ENCODE results near the gene TACC2. TPM values are rescaled to one million over a fixed set of nuclear protein-coding genes. Genes with fewer than 3 reads are reported as not detected.
A peak's percentile ranks its signal among the peaks of the same experiment; 100 is the strongest.

Gene TACC2
- total RNA-seq, 1 donor from 2014 or later = 377 TPM

DNA sequence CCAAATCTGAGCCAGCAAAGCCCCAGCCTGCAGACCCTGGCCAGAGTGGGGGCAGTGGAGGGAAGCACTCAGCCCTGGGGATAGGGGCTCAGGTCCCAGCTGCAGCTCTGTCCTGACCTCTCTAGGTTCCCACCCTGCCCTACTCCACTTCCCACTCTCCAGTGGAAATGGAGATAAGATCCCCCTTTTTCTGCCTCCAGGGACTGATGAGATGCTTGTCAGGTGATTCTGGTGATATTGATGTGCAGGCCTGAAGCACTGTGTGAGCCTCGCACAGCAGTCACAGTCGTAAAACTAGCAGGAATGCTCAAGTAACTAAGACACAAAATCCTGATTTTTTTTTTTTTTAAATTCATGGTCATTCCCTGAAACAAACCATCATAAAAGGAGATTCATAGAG lies 227.1 kb downstream of the TACC2 start:
- ATAC-seq (no peak), DNase-seq (no peak)
- intact Hi-C loops (cut with micrococcal nuclease) = no loop called here

DNA sequence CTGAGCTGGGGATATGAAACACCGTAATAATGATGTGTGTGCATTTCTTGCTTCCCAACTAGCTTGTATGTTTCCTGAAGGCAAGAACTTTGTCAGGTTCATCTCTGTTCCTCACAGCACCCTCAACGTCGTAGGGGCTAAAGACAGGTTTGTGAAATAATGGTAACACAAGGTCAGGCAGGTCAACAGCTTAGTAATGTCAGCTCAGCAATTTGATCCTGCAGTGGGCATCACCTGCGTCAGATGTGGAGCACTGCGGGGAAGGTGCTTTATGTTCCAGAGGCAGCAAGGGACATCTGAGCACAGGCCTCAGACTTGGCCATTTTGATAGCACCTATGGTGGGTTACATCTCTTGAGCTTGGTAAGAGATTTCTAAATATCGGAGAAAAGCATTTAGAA lies 230.4 kb downstream of the TACC2 start:
- intact Hi-C loops (cut with micrococcal nuclease) = no loop called here
- DNase-seq = no peak
- ATAC-seq = no peak

DNA sequence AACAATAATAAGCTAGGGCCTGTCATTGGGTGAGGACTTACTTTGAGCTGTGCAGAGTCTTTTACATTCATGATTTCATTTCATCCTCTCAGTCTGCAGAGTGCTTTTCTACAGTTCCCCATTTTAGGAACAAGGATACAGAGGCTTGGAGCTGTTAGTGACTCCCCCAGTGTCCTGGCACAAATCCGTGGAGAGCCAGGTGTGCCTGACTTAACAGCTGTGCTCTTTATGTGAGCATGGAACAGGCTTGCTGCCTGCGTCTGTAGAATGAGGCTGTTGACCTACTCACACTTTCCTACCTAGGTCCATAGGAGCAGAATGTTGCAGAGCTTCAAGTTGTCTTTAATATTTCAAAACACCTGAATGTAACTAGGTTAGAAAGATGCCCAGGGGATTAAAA lies 231.8 kb downstream of the TACC2 start:
- no peak for DNase-seq
- intact Hi-C loops (cut with micrococcal nuclease) = no loop called here
- ATAC-seq = no peak

DNA sequence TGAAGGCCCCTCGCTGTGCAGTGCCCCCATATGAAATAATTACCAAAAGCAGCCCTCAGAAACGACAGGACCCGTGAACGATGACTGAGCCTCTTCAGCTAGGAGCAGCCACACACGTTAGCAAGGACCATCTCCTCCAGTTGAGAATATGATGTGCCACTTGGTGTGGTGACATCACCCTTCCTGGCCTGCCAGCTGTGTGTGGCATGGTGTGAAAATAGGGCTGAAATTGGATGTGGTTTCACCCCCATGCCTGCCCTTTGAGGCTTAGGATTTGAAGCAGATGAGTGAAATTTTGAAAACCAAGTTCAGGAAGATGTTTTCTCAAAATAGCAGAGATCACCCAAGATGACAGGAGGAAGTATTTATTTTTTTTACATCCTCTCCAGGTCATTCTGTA lies 233.0 kb downstream of the TACC2 start:
- intact Hi-C loops (cut with micrococcal nuclease) = no loop called here
- ATAC-seq = peak; percentile 42
- no peak for DNase-seq

DNA sequence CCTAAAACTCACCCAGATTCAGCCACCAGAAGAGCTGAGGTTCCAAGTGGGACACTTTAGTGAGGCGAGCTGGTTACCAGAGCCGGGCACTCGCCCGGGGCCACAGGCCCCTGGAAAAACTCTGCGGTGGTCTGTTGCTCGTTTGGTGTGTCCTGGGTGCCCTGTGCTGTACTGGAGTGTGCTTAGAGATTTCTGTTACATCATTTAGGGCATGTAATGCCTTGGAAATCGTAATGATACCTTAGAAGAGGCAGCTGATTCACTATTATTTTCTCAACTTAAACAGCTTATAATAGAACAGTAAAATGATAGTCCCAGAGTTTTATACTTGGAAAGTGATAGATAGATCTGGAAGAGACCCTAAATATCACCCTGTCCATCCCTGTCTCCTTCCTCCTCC lies 233.7 kb downstream of the TACC2 start:
- intact Hi-C loops (cut with micrococcal nuclease) = no loop called here
- ATAC-seq (no peak), DNase-seq (no peak)

DNA sequence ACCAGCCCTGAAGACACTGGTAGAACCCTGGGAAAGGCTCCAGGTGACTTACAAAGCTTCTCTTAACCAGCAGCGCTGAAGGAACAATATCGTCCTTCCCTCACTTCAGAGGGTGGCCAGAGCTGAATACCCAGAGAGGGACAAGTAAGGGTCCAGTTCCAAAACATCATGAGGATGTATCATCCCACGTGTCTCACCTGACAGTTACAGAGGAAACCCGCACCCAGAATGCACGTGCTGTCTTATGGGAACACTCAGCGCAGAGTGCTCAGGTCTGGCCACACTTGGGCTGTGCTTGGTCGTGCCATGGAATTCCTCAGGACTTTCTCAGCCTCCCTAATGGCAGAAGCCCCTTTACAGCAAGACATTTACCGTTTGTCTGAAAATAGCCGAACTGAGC lies 235.2 kb downstream of the TACC2 start:
- no peak for DNase-seq
- intact Hi-C loops (cut with micrococcal nuclease) = no loop called here
- ATAC-seq = no peak

DNA sequence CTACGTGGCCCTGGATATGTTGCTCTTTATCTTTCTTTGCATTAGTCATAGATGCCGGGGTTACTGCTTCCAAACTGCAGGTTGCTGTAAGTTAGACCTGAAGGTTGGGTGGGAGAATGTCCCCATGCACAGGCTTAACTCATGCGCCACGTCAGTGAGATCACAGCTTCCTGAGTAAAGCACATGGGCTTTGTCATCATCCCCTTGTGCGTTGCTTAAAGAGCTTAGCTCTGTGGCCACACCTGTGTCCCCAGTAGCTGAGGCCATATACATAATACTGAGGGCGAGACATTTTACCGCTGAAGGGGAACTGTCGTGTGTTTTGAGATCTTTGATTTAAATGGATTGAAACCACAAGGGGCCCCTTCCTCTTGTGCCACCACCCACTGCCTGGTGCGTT lies 236.4 kb downstream of the TACC2 start:
- ATAC-seq = no peak
- no peak for DNase-seq
- intact Hi-C loops (cut with micrococcal nuclease) = no loop called here

DNA sequence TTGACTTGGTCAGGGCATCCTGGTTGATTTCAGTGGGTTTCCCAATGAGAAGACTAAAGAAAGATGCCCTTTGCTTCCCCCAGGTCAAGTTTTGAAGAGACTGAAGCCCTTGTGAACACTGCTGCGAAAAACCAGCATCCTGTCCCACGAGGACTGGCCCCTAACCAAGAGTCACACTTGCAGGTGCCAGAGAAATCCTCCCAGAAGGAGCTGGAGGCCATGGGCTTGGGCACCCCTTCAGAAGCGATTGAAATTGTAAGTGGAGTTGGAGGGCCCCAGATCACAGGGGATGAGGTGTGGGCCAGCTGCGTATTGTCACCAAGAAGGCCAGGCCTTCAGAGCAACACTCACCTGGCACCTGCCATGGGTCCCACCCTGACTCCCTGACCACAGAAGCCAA lies 238.8 kb downstream of the TACC2 start:
- ATAC-seq (peak; percentile 28), DNase-seq (no peak)
- intact Hi-C loops (cut with micrococcal nuclease) = no loop called here

DNA sequence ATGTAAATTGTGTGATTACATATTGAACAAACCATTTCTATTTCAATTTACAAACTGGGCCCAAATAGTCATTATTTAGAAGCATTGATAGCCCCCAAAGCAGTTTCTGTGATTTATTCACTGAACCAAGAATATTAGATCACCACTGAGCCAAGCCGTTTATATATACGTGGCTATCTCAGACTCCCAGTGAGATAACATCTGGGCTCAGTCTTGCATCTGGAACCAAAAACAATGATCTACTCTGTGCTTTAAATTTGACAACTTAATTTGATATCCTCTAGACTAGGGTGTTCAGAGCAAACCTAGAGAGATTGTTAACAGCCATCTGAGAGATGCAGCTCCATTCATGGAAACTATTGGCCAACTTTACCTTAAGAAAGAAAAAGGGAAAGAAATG lies 240.7 kb downstream of the TACC2 start:
- DNase-seq (no peak), ATAC-seq (no peak)
- intact Hi-C loops (cut with micrococcal nuclease) = no loop called here

DNA sequence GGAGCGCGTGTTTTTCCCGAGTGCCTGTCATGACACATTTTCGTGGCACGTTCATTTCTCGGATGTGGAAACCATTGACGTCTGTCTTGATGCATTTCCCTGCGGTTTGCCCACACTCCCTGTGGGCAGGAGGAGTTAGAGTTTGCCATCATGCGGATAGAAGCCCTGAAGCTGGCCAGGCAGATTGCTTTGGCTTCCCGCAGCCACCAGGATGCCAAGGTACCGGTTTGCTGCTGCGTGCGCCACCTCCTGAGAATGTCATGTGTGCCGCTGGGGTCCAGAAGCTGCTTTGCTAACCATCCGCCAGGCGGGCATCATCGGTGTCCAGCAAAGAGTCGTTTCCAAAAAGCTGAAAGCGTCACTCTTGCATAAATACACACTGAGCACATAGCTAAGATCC lies 241.3 kb downstream of the TACC2 start:
- ATAC-seq (no peak), DNase-seq (no peak)
- intact Hi-C loops (cut with micrococcal nuclease) = no loop called here

DNA sequence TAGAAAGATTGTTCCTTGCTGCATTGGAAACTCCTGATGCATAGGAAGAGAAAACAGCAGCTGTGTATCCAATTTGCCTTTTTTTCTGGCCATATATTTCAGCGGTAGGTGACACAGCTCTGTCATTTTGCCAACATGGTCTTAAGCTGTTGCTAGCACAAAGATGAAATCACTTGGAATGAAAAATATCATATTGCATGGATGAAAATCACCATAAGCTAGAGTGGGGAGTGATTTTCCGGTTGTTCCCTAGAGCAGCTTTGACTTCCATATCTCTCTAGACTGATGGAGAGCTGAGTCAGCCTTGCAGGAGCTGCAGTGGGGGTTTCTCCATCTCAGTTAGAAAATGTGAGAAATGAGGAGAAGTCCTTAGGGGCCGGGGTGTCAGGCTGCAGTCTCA lies 243.8 kb downstream of the TACC2 start:
- no peak for ATAC-seq
- DNase-seq = no peak
- intact Hi-C loops (cut with micrococcal nuclease) = no loop called here

DNA sequence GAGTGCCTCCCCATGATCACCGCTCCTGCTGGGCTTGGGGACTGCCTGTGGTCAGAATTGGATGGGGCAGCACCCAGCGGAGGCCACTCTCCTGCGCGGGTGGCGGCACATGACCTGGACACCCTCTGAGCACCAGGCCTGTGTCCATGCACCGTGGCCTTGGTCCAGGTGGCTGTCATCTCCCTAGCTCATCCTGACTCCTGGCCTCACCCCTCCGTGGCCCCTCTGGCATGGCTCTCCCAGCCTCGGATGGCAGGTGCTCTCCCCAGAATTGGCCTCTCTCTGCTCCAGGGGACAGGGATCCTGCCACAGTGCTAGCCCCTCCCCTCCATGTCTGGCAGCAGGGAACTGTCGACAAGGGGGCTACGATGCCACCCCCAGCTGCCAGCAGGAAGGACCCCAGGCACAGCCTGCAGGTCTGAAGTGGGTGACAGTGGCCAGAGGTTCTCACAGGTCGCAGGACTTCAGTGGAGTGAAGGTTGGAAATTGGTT lies 244.9 kb downstream of the TACC2 start:
- DNase-seq (peak; percentile 80), ATAC-seq (peak; percentile 90)
- intact Hi-C loops (cut with micrococcal nuclease) = no loop called here

DNA sequence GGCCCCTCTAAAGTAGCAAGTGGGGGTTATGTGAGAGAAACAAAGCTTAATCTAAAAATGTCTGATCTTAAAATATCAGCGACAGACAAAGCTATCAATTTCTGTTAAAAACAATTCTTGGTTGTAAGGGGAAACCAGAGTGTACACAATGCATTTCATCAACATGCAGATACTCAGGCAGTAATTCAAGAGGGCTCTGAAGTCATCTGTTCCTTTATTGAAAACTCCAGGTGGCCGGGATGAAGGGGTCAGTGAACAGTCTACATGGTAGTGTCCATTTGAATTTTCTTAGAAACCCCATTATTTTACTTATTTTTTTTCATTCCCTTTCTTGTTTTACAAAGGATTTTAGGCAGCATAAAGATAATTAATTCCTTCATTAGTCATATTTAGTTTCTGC lies 245.5 kb downstream of the TACC2 start:
- ATAC-seq = no peak
- intact Hi-C loops (cut with micrococcal nuclease) = no loop called here
- no peak for DNase-seq

DNA sequence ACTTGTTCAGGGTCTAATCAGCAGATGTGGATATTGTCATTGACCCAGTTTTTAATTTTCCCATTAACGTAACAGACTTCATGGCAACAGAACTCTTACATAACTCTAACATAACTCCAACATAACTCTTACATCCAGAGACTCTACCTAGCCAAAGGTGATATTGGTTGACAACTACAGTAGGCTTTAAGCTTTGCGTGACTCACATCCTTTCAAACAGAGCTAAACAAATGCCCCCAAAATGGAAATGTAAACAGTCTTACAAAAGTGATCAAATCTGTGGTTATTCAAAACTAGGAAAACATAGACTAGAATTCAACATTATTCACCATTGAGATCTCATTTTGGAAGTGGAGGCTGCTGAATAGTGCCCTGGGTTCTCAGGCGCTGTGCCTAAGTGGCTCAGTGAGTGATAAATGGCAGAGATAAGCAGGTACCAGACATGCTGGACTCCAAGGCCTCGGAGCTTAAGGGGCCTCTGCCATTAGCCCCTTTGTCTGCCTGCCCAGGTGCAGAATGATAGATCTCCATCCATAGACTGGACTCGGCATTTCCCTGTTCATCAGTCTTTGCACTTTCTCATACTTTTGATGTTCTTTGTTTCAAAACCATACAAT lies 247.8 kb downstream of the TACC2 start:
- intact Hi-C loops (cut with micrococcal nuclease) = no loop called here
- ATAC-seq (no peak), DNase-seq (no peak)

DNA sequence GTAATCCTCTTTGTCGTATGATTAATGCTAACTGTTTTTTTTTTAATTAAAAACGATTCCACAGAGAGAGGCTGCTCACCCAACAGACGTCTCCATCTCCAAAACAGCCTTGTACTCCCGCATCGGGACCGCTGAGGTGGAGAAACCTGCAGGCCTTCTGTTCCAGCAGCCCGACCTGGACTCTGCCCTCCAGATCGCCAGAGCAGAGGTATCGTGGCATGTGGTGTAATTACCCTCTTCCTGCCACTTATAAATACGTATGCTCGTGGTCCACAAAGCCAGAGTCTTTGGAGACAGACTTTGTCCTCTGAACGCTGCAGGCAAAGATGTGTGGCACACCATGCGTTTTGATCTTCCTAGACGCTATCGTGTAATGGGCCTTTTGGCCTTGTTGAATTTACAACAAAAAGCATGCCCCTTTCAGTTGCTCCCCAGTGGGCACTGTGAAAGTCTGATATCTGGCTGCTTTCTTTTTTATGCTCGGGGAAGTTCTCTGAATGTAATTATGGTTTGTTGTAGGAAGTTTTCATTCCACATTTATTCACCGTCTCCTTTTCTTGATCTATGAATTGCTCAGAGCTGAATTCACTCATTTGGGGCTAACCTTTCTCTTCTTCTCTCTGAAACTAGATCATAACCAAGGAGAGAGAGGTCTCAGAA lies 248.5 kb downstream of the TACC2 start:
- intact Hi-C loops (cut with micrococcal nuclease) = no loop called here
- DNase-seq = no peak
- no peak for ATAC-seq

DNA sequence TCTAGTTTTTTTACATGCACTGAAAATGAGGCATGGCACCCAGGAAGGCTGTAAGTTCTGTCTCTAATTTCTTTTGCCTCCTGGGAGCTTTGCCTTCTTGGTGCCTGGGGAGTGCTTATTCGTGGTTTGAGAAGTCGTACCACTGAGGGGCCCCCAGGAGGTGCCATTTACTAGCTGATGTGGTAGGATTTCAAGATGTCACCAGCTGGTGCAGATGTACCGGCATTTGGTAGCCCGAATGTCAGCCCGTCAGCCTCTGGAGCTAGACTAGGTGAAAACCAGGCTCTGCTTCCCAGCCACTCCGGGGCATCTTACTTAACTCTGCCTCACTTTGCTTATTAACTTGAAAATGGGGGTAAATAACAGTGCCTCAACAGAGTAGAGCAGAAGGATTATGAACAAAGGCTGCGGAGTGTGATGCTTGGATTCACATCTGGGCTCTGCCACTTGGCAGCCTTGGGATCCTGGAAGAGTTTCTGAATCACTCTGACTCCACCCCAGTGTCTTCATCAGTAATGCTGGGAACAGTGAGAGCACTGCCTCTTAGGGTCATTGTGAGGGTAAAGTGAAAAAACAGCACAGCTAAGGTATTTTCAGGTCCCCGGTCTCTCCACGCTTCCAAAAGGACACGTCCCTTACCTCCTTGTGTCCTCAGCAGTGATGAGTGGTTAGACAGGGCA lies 250.8 kb downstream of the TACC2 start:
- intact Hi-C loops (cut with micrococcal nuclease) = no loop called here
- DNase-seq (no peak), ATAC-seq (no peak)

DNA sequence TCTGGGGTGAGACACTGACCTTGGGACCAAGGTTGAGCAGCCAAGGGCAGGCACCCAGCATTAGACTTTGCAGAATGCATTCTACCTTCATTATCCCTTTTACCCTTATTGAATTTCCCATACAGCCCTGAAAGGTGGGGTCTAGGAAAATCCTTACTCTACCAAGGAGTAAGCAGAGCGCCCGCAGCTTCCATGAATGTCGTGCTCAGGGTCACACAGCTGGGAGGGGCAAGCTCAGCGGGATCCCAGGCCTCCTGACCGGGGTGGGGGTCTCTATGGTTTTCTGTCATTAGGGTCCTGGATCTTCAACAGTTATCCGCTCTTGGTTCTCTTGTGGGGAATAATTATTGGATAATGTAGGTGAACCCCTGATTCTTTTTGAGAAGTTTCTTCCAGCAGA lies 251.4 kb downstream of the TACC2 start:
- ATAC-seq (no peak), DNase-seq (no peak)
- intact Hi-C loops (cut with micrococcal nuclease) = no loop called here

DNA sequence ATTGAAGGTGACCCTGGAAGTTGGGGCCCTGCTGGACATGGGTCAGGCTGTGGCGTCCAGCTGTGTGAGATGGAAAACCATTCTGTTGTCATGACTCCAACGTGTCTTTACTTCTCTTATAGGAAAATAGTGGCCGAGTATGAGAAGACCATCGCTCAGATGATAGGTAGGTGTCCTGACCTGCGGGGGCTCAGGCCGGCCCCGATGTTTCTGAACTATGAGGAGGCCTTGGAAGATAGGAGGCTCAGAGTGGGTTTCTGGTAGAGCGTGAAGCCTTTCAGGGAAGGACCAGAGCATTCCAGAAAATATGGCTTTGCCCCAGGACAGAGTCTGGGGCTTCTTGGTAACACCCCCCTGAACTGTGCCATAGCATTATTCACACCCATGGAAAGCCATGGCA lies 252.9 kb downstream of the TACC2 start:
- ATAC-seq (no peak), DNase-seq (no peak)
- intact Hi-C loops (cut with micrococcal nuclease) = no loop called here

DNA sequence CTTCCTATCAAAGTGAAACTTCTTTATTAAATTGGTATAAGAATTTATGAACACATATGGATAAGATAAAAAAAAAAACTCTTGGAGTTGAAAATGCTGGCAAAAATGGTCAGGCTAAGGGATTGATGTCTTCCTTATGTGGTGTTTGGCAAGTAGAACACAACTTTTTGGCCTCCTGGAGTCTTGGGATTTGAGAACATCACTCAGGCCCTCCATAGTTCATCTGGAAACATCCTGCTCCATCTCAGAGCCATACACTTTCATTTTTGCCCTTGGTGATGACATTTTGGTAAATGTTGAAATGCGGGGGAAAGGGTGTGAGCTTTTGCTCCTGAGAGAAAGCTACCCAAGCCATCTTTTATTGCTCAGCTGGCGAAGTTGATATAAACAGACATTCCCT lies 254.6 kb downstream of the TACC2 start:
- intact Hi-C loops (cut with micrococcal nuclease) = no loop called here
- ATAC-seq (peak; percentile 21), DNase-seq (no peak)

DNA sequence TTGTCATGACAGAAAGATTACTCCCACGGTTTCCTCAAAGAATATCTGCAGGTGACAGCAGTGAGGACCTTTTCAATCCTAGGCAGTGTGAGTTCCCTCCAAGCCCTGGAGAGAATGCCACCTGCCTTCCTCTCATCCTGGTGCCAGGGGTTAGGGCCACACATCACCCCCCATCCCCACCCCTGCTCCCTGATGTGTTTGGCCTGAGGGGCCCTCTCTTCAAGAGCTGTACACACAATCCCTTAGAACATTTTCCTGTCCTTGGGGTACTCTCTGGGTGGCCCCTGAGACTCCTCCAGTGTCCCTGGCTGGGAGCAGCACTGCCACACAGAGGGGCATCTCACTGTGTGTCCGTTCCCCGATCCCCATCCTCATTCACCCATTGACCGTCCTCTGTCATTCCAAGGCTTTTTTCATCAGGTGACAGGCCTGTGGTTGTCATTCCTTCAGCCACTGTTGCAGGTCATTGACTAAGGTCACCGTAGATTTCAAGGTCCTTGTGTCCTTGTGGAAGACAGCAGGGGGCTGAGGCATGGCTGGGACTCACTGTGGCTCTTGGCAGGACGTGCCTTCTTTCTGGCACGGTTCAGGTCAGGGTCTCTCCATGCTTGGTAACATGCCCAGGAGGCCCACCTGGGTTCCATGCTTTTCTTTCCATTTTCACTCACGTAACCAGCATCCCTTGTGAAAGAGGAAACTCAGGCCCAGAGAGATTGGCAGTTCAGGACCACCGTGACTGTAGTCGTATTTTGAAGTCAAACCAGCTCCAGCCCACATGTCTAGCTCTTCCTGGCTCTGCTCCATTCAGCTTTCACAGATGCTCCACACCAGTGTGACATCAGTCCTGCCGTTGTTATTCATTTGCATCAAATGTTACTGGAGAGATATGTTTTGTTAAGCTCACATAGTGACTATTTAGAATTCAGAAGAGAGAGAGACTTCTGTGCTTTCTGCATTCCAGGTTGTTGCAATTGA lies 255.3 kb downstream of the TACC2 start:
- intact Hi-C loops (cut with micrococcal nuclease) = no loop called here
- ATAC-seq = no peak
- no peak for DNase-seq
